Gastrocnemius medialis (tissue), 4 donors: Measurements from ENCODE around the gene KCNQ2.

Source experiments
- CTCF ChIP-seq, 5 experiments: fragments of 450-650 bp in 3 of 5; fragments of 200-600 bp in 2 of 5; sonication (generic) in 2 of 5; IDR thresholded peaks in 4 of 5; conservative IDR thresholded peaks in 1 of 5; 1 replicate in 4 of 5; 2 replicates in 1 of 5; pipeline ENCODE4 v1.5.1; 2016 to 2019; ENCODE audit warnings: antibody characterized with exemption in 5 of 5, mild to moderate bottlenecking in 3 of 5, moderate library complexity in 3 of 5
- POLR2A ChIP-seq, 2 donors: fragments of 450-650 bp; IDR thresholded peaks; one replicate each; pipeline ENCODE4 v1.6.1; 2017; ENCODE audit warnings: antibody characterized with exemption in 2 of 2, mild to moderate bottlenecking in 2 of 2, moderate library complexity in 2 of 2

- TF ChIP-seq POLR2A (IDR thresholded peaks at IDR 0.05) (no peak), CTCF (IDR thresholded peaks at IDR 0.05 in 4 of 5, conservative IDR thresholded peaks at IDR 0.05 in 1 of 5) (no peak)
These were observed 86.0 kb downstream of the KCNQ2 start for GRCh38 chr20:63386491-63386890.
